ENCODE data around the gene PRKAB2.
"Not testable (repeated sequence)": the region's sequence is repeated elsewhere in the genome, so short reads cannot be mapped to it uniquely, and the experiment has no call there.

DNA sequence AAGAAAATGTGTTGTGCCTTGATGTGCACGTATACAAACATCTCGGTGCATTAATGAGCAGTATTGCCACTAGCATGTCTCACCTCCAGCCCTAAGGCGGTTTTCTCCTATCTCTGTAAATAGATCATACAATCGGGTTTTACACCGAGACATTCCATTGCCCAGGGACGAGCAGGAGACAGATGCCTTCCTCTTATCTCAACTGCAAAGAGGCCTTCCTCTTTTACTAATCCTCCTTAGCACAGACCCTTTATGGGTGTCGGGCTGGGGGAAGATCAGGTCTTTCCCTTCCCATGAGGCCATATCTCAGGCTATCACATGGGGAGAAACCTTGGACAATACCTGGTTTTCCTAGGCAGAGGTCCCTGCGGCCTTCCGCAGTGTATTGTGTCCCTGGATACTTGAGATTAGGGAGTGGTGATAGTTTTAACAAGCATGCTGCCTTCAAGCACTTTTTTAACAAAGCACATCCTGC is 65.8 kb downstream of the PRKAB2 start:
- TF ChIP-seq, protein P1, sequence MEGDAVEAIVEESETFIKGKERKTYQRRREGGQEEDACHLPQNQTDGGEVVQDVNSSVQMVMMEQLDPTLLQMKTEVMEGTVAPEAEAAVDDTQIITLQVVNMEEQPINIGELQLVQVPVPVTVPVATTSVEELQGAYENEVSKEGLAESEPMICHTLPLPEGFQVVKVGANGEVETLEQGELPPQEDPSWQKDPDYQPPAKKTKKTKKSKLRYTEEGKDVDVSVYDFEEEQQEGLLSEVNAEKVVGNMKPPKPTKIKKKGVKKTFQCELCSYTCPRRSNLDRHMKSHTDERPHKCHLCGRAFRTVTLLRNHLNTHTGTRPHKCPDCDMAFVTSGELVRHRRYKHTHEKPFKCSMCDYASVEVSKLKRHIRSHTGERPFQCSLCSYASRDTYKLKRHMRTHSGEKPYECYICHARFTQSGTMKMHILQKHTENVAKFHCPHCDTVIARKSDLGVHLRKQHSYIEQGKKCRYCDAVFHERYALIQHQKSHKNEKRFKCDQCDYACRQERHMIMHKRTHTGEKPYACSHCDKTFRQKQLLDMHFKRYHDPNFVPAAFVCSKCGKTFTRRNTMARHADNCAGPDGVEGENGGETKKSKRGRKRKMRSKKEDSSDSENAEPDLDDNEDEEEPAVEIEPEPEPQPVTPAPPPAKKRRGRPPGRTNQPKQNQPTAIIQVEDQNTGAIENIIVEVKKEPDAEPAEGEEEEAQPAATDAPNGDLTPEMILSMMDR (IDR thresholded peaks at IDR 0.05), result not testable (repeated sequence)
- TF ChIP-seq POLR2AphosphoS5 (IDR thresholded peaks at IDR 0.05), result not testable (repeated sequence)
